K562 (cell line): ENCODE data around the gene CD84. TPM values are rescaled to one million over a fixed set of nuclear protein-coding genes. Genes with fewer than 3 reads are reported as not detected.
A peak's percentile ranks its signal among the peaks of the same experiment; 100 is the strongest.

Source experiments
- ARID3B ChIP-seq: fragments of 250-450 bp; sonication (Bioruptor Pico); IDR thresholded peaks from 2 replicates; pipeline ENCODE4 v1.4.0; 2020; ENCODE audit warnings: borderline replicate concordance
- BCL6 ChIP-seq: fragments of 250-450 bp; sonication (Bioruptor Pico); IDR thresholded peaks from 2 replicates; pipeline ENCODE4 v1.4.0; 2020
- BHLHE40 ChIP-seq: IDR thresholded peaks from 2 replicates; pipeline ENCODE4 v1.6.1; 2011; ENCODE audit warnings: low read length, improper control_type of control experiment
- BMI1 ChIP-seq: fragments of 150-350 bp; IDR thresholded peaks from 2 replicates; pipeline ENCODE4 v1.6.1; 2014; ENCODE audit warnings: low read length
- CEBPB ChIP-seq: fragments of 450-650 bp; IDR thresholded peaks from 2 replicates; pipeline ENCODE4 v1.6.1; 2016; ENCODE audit warnings: missing genetic modification characterization, missing compliant biosample characterization
- E2F3 ChIP-seq: fragments of 250-450 bp; sonication (Bioruptor Pico); IDR thresholded peaks from 2 replicates; pipeline ENCODE4 v1.4.0; 2020; ENCODE audit warnings: mild to moderate bottlenecking
- ELK1 ChIP-seq: sonication (generic); formaldehyde crosslinking; IDR thresholded peaks from 2 replicates; pipeline ENCODE4 v1.8.1; 2022; ENCODE audit warnings: missing genetic modification reagents
- HDGF ChIP-seq: fragments of 450-650 bp; IDR thresholded peaks from 2 replicates; pipeline ENCODE4 v1.6.1; 2016
- MAFG ChIP-seq: fragments of 450-650 bp; conservative IDR thresholded peaks from 2 replicates; pipeline ENCODE4 v1.6.1; 2016; ENCODE audit warnings: missing genetic modification characterization, missing compliant biosample characterization
- MAFK ChIP-seq: IDR thresholded peaks from 2 replicates; pipeline ENCODE4 v1.6.1; 2011; ENCODE audit warnings: low read length, improper control_type of control experiment
- POU5F1 ChIP-seq: fragments of 150-350 bp; IDR thresholded peaks from 2 replicates; pipeline ENCODE4 v1.6.1; 2014; ENCODE audit warnings: borderline replicate concordance, low read length, low read depth, mild to moderate bottlenecking; ENCODE audit not compliant: partially characterized antibody
- RHOXF2B ChIP-seq: fragments of 250-450 bp; sonication (Bioruptor Pico); conservative IDR thresholded peaks from 2 replicates; pipeline ENCODE4 v1.5.1; 2021
- TFE3 ChIP-seq: fragments of 450-650 bp; formaldehyde crosslinking; IDR thresholded peaks from 2 replicates; pipeline ENCODE4 v1.4.0; 2020; ENCODE audit warnings: mild to moderate bottlenecking, mixed read lengths
- ZFX ChIP-seq: sonication (generic); formaldehyde crosslinking; IDR thresholded peaks from 2 replicates; pipeline ENCODE4 v1.8.0; 2022; ENCODE audit warnings: mild to moderate bottlenecking, missing genetic modification reagents, moderate library complexity
- ZNF23 ChIP-seq: fragments of 250-450 bp; sonication (Bioruptor Pico); IDR thresholded peaks from 2 replicates; pipeline ENCODE4 v1.4.0; 2020; ENCODE audit warnings: mild to moderate bottlenecking
- ZNF512 ChIP-seq: IDR thresholded peaks from 2 replicates; pipeline ENCODE4 v1.6.1; 2016; ENCODE audit warnings: missing genetic modification characterization, missing compliant biosample characterization
- ZNF518B ChIP-seq: fragments of 250-450 bp; sonication (Bioruptor Pico); IDR thresholded peaks from 2 replicates; pipeline ENCODE4 v1.5.0; 2021; ENCODE audit warnings: mild to moderate bottlenecking, moderate library complexity
- ZNF57 ChIP-seq: fragments of 450-650 bp; formaldehyde crosslinking; IDR thresholded peaks from 2 replicates; pipeline ENCODE4 v1.4.0; 2020; ENCODE audit warnings: mild to moderate bottlenecking, moderate library complexity
- ZNF76 ChIP-seq: fragments of 250-450 bp; sonication (Bioruptor Pico); IDR thresholded peaks from 2 replicates; pipeline ENCODE4 v1.4.0; 2020; ENCODE audit warnings: mild to moderate bottlenecking, moderate library complexity, borderline replicate concordance
- polyA plus RNA-seq, 8 experiments: library from polyadenylated mRNA; depleted of rRNA in 4 of 8; stranded (reverse) in 5 of 8; unstranded in 3 of 8; fragments of >200 nt; fragmentation: Nextera tagmentation in 2 of 8; fragmentation: Illumina TruSeq in 1 of 8; extraction: Ambion mirVana in 2 of 8; extraction: Trizol in 1 of 8; gene quantifications; 2 replicates each; pipeline versions ENCODE4 v1.2.1 to v1.2.3, GENCODE V29; 2011 to 2014; ENCODE audit warnings: inconsistent platforms in 1 of 8, missing spikeins in 1 of 8
- total RNA-seq, 7 experiments: library from RNA; depleted of rRNA in 6 of 7; stranded (reverse); fragments of >200 nt in 6 of 7; fragmentation: Illumina TruSeq in 2 of 7; extraction: Trizol in 2 of 7; gene quantifications; 2 replicates each; pipeline versions ENCODE4 v1.2.1 to v1.2.3, GENCODE V29; 2011 to 2021; ENCODE audit warnings: low replicate concordance in 1 of 7
- TF ChIP-seq, protein P1 (sequence below): fragments of 250-450 bp; sonication (Bioruptor Pico); IDR thresholded peaks from 2 replicates; pipeline ENCODE4 v1.5.0; 2020; ENCODE audit warnings: mild to moderate bottlenecking

The CD84 gene
- total and polyA plus RNA-seq, 9 of the 15 experiments (the other 6 are each of a cell fraction or from before 2014, with no cell fraction given) = 0.82 to 6.8 (median 2.0) TPM

DNA sequence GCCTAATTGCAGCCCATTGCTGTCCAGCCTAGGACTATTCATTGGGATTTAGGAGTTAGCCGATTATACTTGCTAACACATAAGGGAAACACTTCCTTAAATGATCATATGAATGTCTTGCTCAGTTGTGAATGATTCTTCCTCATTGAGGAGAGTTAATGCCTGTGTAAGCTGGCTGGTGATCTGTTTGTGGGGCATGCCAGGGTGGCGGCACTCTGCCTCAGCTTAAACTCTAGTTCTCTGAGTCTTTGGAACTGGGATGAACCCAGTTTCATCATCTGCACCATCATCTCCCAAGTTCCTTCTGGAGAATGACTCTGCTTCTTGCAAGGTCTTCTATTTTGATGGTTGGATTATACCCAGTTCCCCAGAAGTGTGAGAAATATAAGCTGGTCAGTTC is 32.4 kb downstream of the CD84 start (continued):
- TF ChIP-seq ZNF518B (CRISPR knock-in tag) = no peak
- peak; percentile 64 for TF ChIP-seq MAFG
- no peak for TF ChIP-seq BHLHE40
- TF ChIP-seq ZNF23 (CRISPR knock-in tag) = no peak
- no peak for TF ChIP-seq POU5F1
- no peak for TF ChIP-seq BMI1
- no peak for TF ChIP-seq ZNF512
- no peak for TF ChIP-seq E2F3 (CRISPR knock-in tag)
- peak; percentile 38; the same call in 1 of the 2 replicates for TF ChIP-seq MAFK
- no peak for TF ChIP-seq TFE3
- no peak for TF ChIP-seq ELK1 (CRISPR knock-in tag)
- no peak for TF ChIP-seq ZNF57 (CRISPR knock-in tag)
- no peak for TF ChIP-seq ZFX (CRISPR knock-in tag)
- peak; percentile 41 for TF ChIP-seq CEBPB
- TF ChIP-seq, protein P1, sequence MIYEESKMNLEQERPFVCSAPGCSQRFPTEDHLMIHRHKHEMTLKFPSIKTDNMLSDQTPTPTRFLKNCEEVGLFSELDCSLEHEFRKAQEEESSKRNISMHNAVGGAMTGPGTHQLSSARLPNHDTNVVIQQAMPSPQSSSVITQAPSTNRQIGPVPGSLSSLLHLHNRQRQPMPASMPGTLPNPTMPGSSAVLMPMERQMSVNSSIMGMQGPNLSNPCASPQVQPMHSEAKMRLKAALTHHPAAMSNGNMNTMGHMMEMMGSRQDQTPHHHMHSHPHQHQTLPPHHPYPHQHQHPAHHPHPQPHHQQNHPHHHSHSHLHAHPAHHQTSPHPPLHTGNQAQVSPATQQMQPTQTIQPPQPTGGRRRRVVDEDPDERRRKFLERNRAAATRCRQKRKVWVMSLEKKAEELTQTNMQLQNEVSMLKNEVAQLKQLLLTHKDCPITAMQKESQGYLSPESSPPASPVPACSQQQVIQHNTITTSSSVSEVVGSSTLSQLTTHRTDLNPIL (CRISPR knock-in tag) = no peak
- no peak for TF ChIP-seq ARID3B (CRISPR knock-in tag)
- TF ChIP-seq BCL6 (CRISPR knock-in tag) = no peak
- TF ChIP-seq HDGF = no peak
- no peak for TF ChIP-seq ZNF76 (CRISPR knock-in tag)
- TF ChIP-seq RHOXF2B = no peak
